ENCODE results near the gene KLHL35. TPM values are rescaled to one million over a fixed set of nuclear protein-coding genes. Genes with fewer than 3 reads are reported as not detected.

Gene KLHL35
- total RNA-seq, 2 donors from 2014 or later: 0.50 to 0.67 TPM

DNA sequence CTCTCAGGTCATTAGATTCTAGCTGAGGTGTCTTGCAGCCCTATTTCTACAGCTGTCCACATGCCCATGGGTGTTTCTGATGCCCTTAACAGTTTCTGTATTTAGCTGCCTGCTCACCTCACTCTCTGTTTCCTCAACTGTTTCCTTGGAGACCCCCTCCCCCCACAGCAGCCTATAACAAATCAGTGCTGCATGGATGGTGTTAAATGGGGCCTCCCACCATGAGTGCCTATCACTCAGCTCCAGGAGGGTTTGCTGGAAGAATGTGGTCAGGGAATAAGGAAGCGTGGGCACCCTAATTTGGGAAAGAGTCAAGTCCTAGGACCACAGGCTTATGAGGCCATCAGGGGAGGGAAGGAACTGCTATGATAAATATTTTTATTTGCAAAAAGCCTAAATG lies 8.6 kb downstream of the KLHL35 start:
- intact Hi-C loops (cut with DNase I): no loop called here
- DNase-seq: no peak

GRCh38 chr11:75423721-75424120 lies 9.3 kb downstream of the KLHL35 start:
- intact Hi-C loops (cut with DNase I): no loop called here
- Histone ChIP-seq H3K27ac (no peak overlapping the region), H3K4me1 (peaks cover 15% of the 10 kb centered on the region), H3K9me3 (no peaks in the 10 kb centered on the region), H3K27me3 (no peaks in the 10 kb centered on the region), H3K9ac (ENCODE audit: low read depth in 2 of 2, low read length in 2 of 2) (no peak overlapping the region), H3K36me3 (no peaks in the 10 kb centered on the region), H3K4me3 (no peak overlapping the region)
- no peak for TF ChIP-seq CTCF (IDR thresholded peaks at IDR 0.05)
- DNase-seq: no peak

More for the DNA sequence above, 8.6 kb downstream of the KLHL35 start:
- no peak overlapping the region for H3K4me3 ChIP-seq
- H3K36me3 ChIP-seq: no peaks in the 10 kb centered on the region
- H3K4me1 ChIP-seq: peaks cover 15% of the 10 kb centered on the region
- H3K27me3 ChIP-seq: peaks cover 4% of the 10 kb centered on the region
- no peak overlapping the region for H3K9ac ChIP-seq (ENCODE audit: low read depth in 2 of 2, low read length in 2 of 2)
- no peaks in the 10 kb centered on the region for H3K9me3 ChIP-seq
- TF ChIP-seq CTCF (IDR thresholded peaks at IDR 0.05): no peak
- H3K27ac ChIP-seq: no peak overlapping the region

- DNase-seq: peak; percentile 36
- H3K27ac ChIP-seq: peak overlapping the region; percentile 39
- H3K4me3 ChIP-seq: no peak overlapping the region
- TF ChIP-seq CTCF (IDR thresholded peaks at IDR 0.05): no peak
- intact Hi-C loops (cut with DNase I): no loop called here
- H3K27me3 ChIP-seq: no peaks in the 10 kb centered on the region
- no peak overlapping the region for H3K9ac ChIP-seq (ENCODE audit: low read depth in 2 of 2, low read length in 2 of 2)
- H3K4me1 ChIP-seq: peaks cover 15% of the 10 kb centered on the region
- H3K9me3 ChIP-seq: no peaks in the 10 kb centered on the region
- H3K36me3 ChIP-seq: no peaks in the 10 kb centered on the region
Measured at GRCh38 chr11:75422248-75423231, 10.5 kb downstream of the KLHL35 start.

- Histone ChIP-seq H3K27ac (no peak overlapping the region), H3K36me3 (no peaks in the 10 kb centered on the region), H3K27me3 (no peaks in the 10 kb centered on the region), H3K4me3 (no peak overlapping the region), H3K9ac (ENCODE audit: low read depth in 2 of 2, low read length in 2 of 2) (no peak overlapping the region), H3K9me3 (no peaks in the 10 kb centered on the region), H3K4me1 (peaks cover 15% of the 10 kb centered on the region)
- DNase-seq: no peak
- no peak for TF ChIP-seq CTCF (IDR thresholded peaks at IDR 0.05)
- intact Hi-C loops (cut with DNase I): no loop called here
Measured at GRCh38 chr11:75421902-75422247, 11.1 kb downstream of the KLHL35 start.

- H3K27me3 ChIP-seq: no peaks in the 10 kb centered on the region
- peak overlapping the region in 1 of 2 donors; percentile 44 for H3K9ac ChIP-seq (ENCODE audit: low read depth in 2 of 2, low read length in 2 of 2)
- DNase-seq: no peak
- intact Hi-C loops (cut with DNase I): no loop called here
- no peak for TF ChIP-seq CTCF (IDR thresholded peaks at IDR 0.05)
- no peaks in the 10 kb centered on the region for H3K36me3 ChIP-seq
- no peak overlapping the region for H3K27ac ChIP-seq
- H3K4me1 ChIP-seq: peaks cover 15% of the 10 kb centered on the region
- H3K4me3 ChIP-seq: no peak overlapping the region
- H3K9me3 ChIP-seq: no peaks in the 10 kb centered on the region
Measured at GRCh38 chr11:75421035-75421602, 11.9 kb downstream of the KLHL35 start.
